Heart left ventricle (tissue), 13 donors: Measurements from ENCODE around the gene LANCL1.

Experiments used
- POLR2A ChIP-seq, 2 donors: fragments of 450-650 bp; IDR thresholded peaks; one replicate each; pipeline ENCODE4 v1.6.1; 2017; ENCODE audit warnings: antibody characterized with exemption in 2 of 2, mild to moderate bottlenecking in 2 of 2, moderate library complexity in 2 of 2
- TF ChIP-seq, protein P1 (sequence below), 12 donors: fragments of 200-600 bp; sonication (generic) in 4 of 12; IDR thresholded peaks; one replicate each; pipeline versions ENCODE4 v1.5.0 to v1.8.0; 2018 to 2022; ENCODE audit warnings: antibody characterized with exemption in 12 of 12, mild to moderate bottlenecking in 5 of 12
- donor health status: ischemic (EF 13 %, LVEDD 7.1; RV severe dilation, severe dysfunction).
- donor health status: DM: no; HTN: yes; CAD: no.
- donor health status: DM: no; HTN: no; CAD: no.
- donor health status: ischemic (EF 25% LVEDD 6.9; RV normal size, moderate dysfunction).
- donor health status: ischemic (EF 25% LVEDD 5.7; RV mildly dilated, moderate dysfunction).
- donor health status: ischemic (EF 35%, LVEDD 5.7; RV mildly dilated, moderate dysfunction).
- donor health status: nonischemic (EF 11% LVEDD 7.7; RV severe dilation, severe dysfunction).
- donor health status: DM: yes; HTN: yes; CAD: no.
- donor health status: PGD.
- donor health status: ischemic (EF 29% LVEDD 5.4; RV normal size, mild dysfunction).
- donor health status: nonischemic (EF 23%, LVEDD 6.1; RV moderate dilation, normal function).

- TF ChIP-seq, protein P1, sequence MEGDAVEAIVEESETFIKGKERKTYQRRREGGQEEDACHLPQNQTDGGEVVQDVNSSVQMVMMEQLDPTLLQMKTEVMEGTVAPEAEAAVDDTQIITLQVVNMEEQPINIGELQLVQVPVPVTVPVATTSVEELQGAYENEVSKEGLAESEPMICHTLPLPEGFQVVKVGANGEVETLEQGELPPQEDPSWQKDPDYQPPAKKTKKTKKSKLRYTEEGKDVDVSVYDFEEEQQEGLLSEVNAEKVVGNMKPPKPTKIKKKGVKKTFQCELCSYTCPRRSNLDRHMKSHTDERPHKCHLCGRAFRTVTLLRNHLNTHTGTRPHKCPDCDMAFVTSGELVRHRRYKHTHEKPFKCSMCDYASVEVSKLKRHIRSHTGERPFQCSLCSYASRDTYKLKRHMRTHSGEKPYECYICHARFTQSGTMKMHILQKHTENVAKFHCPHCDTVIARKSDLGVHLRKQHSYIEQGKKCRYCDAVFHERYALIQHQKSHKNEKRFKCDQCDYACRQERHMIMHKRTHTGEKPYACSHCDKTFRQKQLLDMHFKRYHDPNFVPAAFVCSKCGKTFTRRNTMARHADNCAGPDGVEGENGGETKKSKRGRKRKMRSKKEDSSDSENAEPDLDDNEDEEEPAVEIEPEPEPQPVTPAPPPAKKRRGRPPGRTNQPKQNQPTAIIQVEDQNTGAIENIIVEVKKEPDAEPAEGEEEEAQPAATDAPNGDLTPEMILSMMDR (IDR thresholded peaks at IDR 0.05): peak in 1 of 12 donors; percentile 9
- TF ChIP-seq POLR2A (IDR thresholded peaks at IDR 0.05): peak in 1 of 2 donors; percentile 93
Measured at GRCh38 chr2:210476194-210477128, at the start of gene LANCL1.
